PC-3 (cell line): ENCODE data around the gene B4GALT1. TPM values are rescaled to one million over a fixed set of nuclear protein-coding genes. Genes with fewer than 3 reads are reported as not detected.

Experiments
- ATAC-seq: fragments of 200-7000 bp; cut with Tn5 transposase; 2 replicates; pipeline ENCODE4 v1.9.1; 2020; ENCODE audit warnings: mild to moderate bottlenecking, moderate library complexity
- BruUV-seq: library from RNA; stranded (reverse); fragments of 400-500 nt; replicated peaks from 2 replicates; lab custom pipeline; 2021; lab: Mats Ljungman, UMichigan
- CTCF ChIA-PET: fragments of 300-600 bp; sonication (Branson Sonifier 250); formaldehyde crosslinking; loops from one replicate; lab custom pipeline; 2022; ENCODE audit warnings: antibody characterized with exemption; lab: Charles Lee
- POLR2A ChIA-PET: fragments of 300-600 bp; sonication (Branson Sonifier 250); formaldehyde crosslinking; loops from one replicate; lab custom pipeline; 2022; ENCODE audit warnings: antibody characterized with exemption; ENCODE audit not compliant: unreplicated experiment; lab: Charles Lee
- DNase-seq: peaks from one replicate; pipeline ENCODE4 v3.0.0-alpha.2; 2015
- H2AFZ ChIP-seq: fragments of 300-600 bp; sonication (generic); 2 replicates; pipeline ENCODE4 v1.6.0; 2016; ENCODE audit warnings: antibody characterized with exemption, low read length
- H3F3A ChIP-seq: fragments of 300-600 bp; sonication (generic); one replicate; pipeline ENCODE4 v1.6.0; 2017; ENCODE audit warnings: antibody characterized with exemption, low read length, control low read depth, mild to moderate bottlenecking; ENCODE audit not compliant: unreplicated experiment
- H3K27ac ChIP-seq: fragments of 300-600 bp; sonication (generic); 2 replicates; pipeline ENCODE4 v1.5.1; 2016; ENCODE audit warnings: mild to moderate bottlenecking, low read length
- H3K27me3 ChIP-seq: fragments of 300-600 bp; sonication (generic); 2 replicates; pipeline ENCODE4 v1.6.1; 2016; ENCODE audit warnings: low read length, mixed read lengths
- H3K36me3 ChIP-seq: fragments of 300-600 bp; sonication (generic); 2 replicates; pipeline ENCODE4 v1.6.1; 2016; ENCODE audit warnings: low read depth, mixed run types, low read length, mixed read lengths
- H3K4me1 ChIP-seq: fragments of 300-600 bp; sonication (generic); 2 replicates; pipeline ENCODE4 v1.5.1; 2016; ENCODE audit warnings: low read length; ENCODE audit not compliant: insufficient read depth
- H3K4me2 ChIP-seq: fragments of 300-600 bp; sonication (generic); 2 replicates; pipeline ENCODE4 v1.6.0; 2016; ENCODE audit warnings: low read length
- H3K4me3 ChIP-seq: fragments of 300-600 bp; sonication (generic); 2 replicates; pipeline ENCODE4 v1.5.1; 2016; ENCODE audit warnings: mild to moderate bottlenecking, low read length, mixed read lengths
- H3K79me2 ChIP-seq: fragments of 300-600 bp; sonication (generic); 2 replicates; pipeline ENCODE4 v1.6.1; 2017; ENCODE audit warnings: low read length, mixed read lengths
- H3K9ac ChIP-seq: fragments of 300-600 bp; sonication (generic); 2 replicates; pipeline ENCODE4 v1.6.0; 2016; ENCODE audit warnings: mild to moderate bottlenecking, low read length
- H3K9me2 ChIP-seq: fragments of 300-600 bp; sonication (generic); replicated peaks from 2 replicates; pipeline ENCODE4 v1.6.1; 2016; ENCODE audit warnings: mixed run types, low read length, mixed read lengths
- H3K9me3 ChIP-seq: fragments of 300-600 bp; sonication (generic); 2 replicates; pipeline ENCODE4 v1.6.1; 2016; ENCODE audit warnings: low read length, mixed read lengths
- H4K20me1 ChIP-seq: fragments of 300-600 bp; sonication (generic); 2 replicates; pipeline ENCODE4 v1.6.1; 2016; ENCODE audit warnings: low read length, mixed read lengths
- CTCF ChIP-seq: fragments of 300-600 bp; sonication (generic); conservative IDR thresholded peaks from 2 replicates; pipeline ENCODE4 v1.5.1; 2017; ENCODE audit warnings: antibody characterized with exemption, low read depth, mild to moderate bottlenecking, low read length
- EZH2 ChIP-seq: fragments of 300-600 bp; sonication (generic); IDR thresholded peaks from one replicate; pipeline ENCODE4 v1.6.1; 2017; ENCODE audit warnings: antibody characterized with exemption, mild to moderate bottlenecking, low read length; ENCODE audit not compliant: unreplicated experiment
- EZH2phosphoT487 ChIP-seq: fragments of 300-600 bp; sonication (generic); IDR thresholded peaks from 2 replicates; pipeline ENCODE4 v1.6.1; 2018; ENCODE audit warnings: mild to moderate bottlenecking, antibody characterized with exemption, low read length, borderline replicate concordance
- intact Hi-C: fragments of 100-400 bp; cut with micrococcal nuclease; formaldehyde crosslinking; loops from 2 replicates; pipeline ENCODE4 v1.9.0; 2023
- total RNA-seq: library from RNA; depleted of rRNA; stranded (reverse); fragments of >200 nt; gene quantifications from 2 replicates; pipeline ENCODE4 v1.2.3, GENCODE V29; 2014

The B4GALT1 gene
- total RNA-seq, 1 experiment from 2014 or later, result 14.8 TPM

DNA sequence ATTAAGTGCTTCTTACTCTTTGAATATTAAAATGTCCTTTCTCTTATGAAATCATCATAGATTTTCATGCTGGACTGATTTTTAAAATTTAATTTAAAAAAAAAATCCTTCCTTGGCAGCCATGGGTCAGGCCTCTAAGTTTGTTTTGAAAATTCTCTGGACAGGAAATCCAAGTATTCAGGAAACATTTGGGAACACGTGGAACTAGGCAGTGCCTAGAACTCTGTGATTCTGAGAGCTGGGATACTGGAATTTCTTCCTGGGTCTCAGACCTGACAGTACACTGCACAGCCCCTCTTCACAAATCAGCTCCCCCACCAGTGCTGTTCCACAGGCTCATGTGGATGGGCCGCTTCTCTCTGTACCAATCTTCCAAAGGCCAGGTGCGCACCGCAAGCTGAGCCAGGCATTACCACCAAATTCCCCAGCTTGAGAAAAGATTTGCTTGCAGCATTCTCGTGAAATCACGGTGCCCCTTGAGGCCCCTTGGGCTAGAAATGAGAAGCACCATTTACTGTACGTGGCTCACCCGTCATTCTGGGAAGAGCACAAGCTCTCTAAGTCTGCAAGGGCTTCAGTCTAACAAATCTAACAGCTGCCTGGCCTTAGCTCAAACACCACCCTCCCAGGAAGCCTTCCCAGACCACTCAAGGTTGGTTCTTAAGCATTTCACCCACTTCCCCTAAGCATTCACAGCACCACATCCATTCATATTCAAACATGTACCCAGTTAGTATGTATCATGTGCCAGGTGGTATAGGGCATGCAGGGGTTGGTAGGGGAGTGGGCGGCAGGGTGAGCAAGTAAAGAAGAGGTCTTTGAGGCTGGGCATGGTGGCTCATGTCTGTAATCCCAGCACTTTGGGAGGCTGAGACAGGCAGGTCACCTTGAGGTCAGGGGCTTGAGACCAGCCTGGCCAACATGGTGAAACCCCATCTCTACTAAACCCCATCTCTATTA is 26.5 kb downstream of the B4GALT1 start:
- Histone ChIP-seq H2AFZ (no peak overlapping the region), H4K20me1 (no peaks in the 10 kb centered on the region), H3K79me2 (peaks cover 91% of the 10 kb centered on the region), H3K4me1 (no peaks in the 10 kb centered on the region), H3F3A (no peaks in the 10 kb centered on the region), H3K4me2 (no peak overlapping the region), H3K27ac (no peak overlapping the region), H3K36me3 (no peaks in the 10 kb centered on the region), H3K9me2 (no peaks in the 10 kb centered on the region), H3K27me3 (no peaks in the 10 kb centered on the region), H3K9me3 (no peaks in the 10 kb centered on the region), H3K9ac (no peak overlapping the region), H3K4me3 (no peak overlapping the region)
- DNase-seq (no peak), ATAC-seq (no peak)
- TF ChIP-seq EZH2, result no peak
- no peak for TF ChIP-seq CTCF
- no peak for TF ChIP-seq EZH2phosphoT487
- CTCF ChIA-PET, result no interaction called here
- POLR2A ChIA-PET, result no interaction called here
- intact Hi-C loops, result no loop called here
- BruUV-seq, result no TSS peak

GRCh38 chr9:33139421-33140228 is 27.5 kb downstream of the B4GALT1 start:
- Histone ChIP-seq H3K27me3 (no peaks in the 10 kb centered on the region), H3K9me3 (no peaks in the 10 kb centered on the region), H3K27ac (no peak overlapping the region), H3K4me1 (no peaks in the 10 kb centered on the region), H3F3A (no peaks in the 10 kb centered on the region), H3K4me3 (no peak overlapping the region), H3K9ac (no peak overlapping the region), H3K36me3 (no peaks in the 10 kb centered on the region), H4K20me1 (no peaks in the 10 kb centered on the region), H2AFZ (no peak overlapping the region), H3K79me2 (peaks cover 80% of the 10 kb centered on the region), H3K4me2 (no peak overlapping the region), H3K9me2 (no peaks in the 10 kb centered on the region)
- ChIA-PET CTCF (no interaction called here), POLR2A (no interaction called here)
- intact Hi-C loops, result no loop called here
- ATAC-seq, result no peak
- DNase-seq, result no peak
- no TSS peak for BruUV-seq
- TF ChIP-seq EZH2, result no peak
- TF ChIP-seq EZH2phosphoT487, result no peak
- no peak for TF ChIP-seq CTCF

GRCh38 chr9:33138768-33139167 is 28.4 kb downstream of the B4GALT1 start:
- Histone ChIP-seq H3F3A (no peaks in the 10 kb centered on the region), H3K36me3 (no peaks in the 10 kb centered on the region; the same call in none of the 2 replicates), H3K4me3 (no peak overlapping the region), H4K20me1 (no peaks in the 10 kb centered on the region), H3K9ac (no peak overlapping the region), H2AFZ (no peak overlapping the region), H3K4me2 (no peak overlapping the region), H3K4me1 (no peaks in the 10 kb centered on the region), H3K9me3 (no peaks in the 10 kb centered on the region), H3K27ac (no peak overlapping the region), H3K27me3 (no peaks in the 10 kb centered on the region), H3K79me2 (peaks cover 76% of the 10 kb centered on the region), H3K9me2 (no peaks in the 10 kb centered on the region)
- no TSS peak for BruUV-seq
- CTCF ChIA-PET, result no interaction called here
- POLR2A ChIA-PET, result no interaction called here
- ATAC-seq (no peak), DNase-seq (no peak)
- TF ChIP-seq EZH2phosphoT487 (no peak), EZH2 (no peak), CTCF (no peak)
- intact Hi-C loops, result no loop called here
